Astrocyte (in vitro differentiated cells and primary cell): ENCODE measurements around the gene TENM3. TPM values are rescaled to one million over a fixed set of nuclear protein-coding genes. Genes with fewer than 3 reads are reported as not detected.

ENCODE experiments used
- DNase-seq: peaks from one replicate; pipeline ENCODE4 v3.0.0-alpha.2; 2010; ENCODE audit warnings: low read depth
- FAIRE-seq: peaks from 2 replicates; lab custom pipeline; 2011; peaks lifted over from hg19 to GRCh38; lab: Jason Lieb, UNC
- H2AFZ ChIP-seq: 2 replicates; pipeline ENCODE4 v1.6.0; 2012; ENCODE audit warnings: low read depth, low read length, inconsistent platforms
- H3K27ac ChIP-seq: 2 replicates; pipeline ENCODE4 v1.5.1; 2011; ENCODE audit warnings: low read depth, low read length, inconsistent platforms
- H3K27me3 ChIP-seq: 2 replicates; pipeline ENCODE4 v1.6.0; 2011; ENCODE audit warnings: low read length, inconsistent platforms; ENCODE audit not compliant: insufficient read depth
- H3K36me3 ChIP-seq: 2 replicates; pipeline ENCODE4 v1.5.1; 2011; ENCODE audit warnings: low read length, inconsistent platforms; ENCODE audit not compliant: insufficient read depth
- H3K4me1 ChIP-seq: 2 replicates; pipeline ENCODE4 v1.5.1; 2011; ENCODE audit warnings: low read length, inconsistent platforms; ENCODE audit not compliant: insufficient read depth
- H3K4me2 ChIP-seq: 2 replicates; pipeline ENCODE4 v1.6.0; 2012; ENCODE audit warnings: low read length, inconsistent platforms
- H3K4me3 ChIP-seq: 2 replicates; pipeline ENCODE4 v1.5.1; 2011; ENCODE audit warnings: low read depth, mild to moderate bottlenecking, low read length, inconsistent platforms; ENCODE audit not compliant: insufficient read depth
- H3K79me2 ChIP-seq: 2 replicates; pipeline ENCODE4 v1.6.0; 2012; ENCODE audit warnings: mild to moderate bottlenecking, low read length, inconsistent platforms; ENCODE audit not compliant: insufficient read depth
- H3K9ac ChIP-seq: 2 replicates; pipeline ENCODE4 v1.6.0; 2012; ENCODE audit warnings: mild to moderate bottlenecking, low read length, inconsistent platforms
- H3K9me3 ChIP-seq: 2 replicates; pipeline ENCODE4 v1.5.1; 2012; ENCODE audit warnings: low read depth, mild to moderate bottlenecking, low read length, inconsistent platforms; ENCODE audit not compliant: insufficient read depth
- H4K20me1 ChIP-seq: 2 replicates; pipeline ENCODE4 v1.6.0; 2012; ENCODE audit warnings: low read length, inconsistent platforms; ENCODE audit not compliant: insufficient read depth
- H3K27ac Mint-ChIP-seq: one replicate; pipeline ENCODE4 v1.8.0; 2021; ENCODE audit warnings: mild to moderate bottlenecking, mixed read lengths; ENCODE audit not compliant: unreplicated experiment
- H3K27me3 Mint-ChIP-seq: one replicate; pipeline ENCODE4 v1.8.0; 2021; ENCODE audit warnings: low read depth, mixed read lengths; ENCODE audit not compliant: unreplicated experiment
- H3K36me3 Mint-ChIP-seq: one replicate; pipeline ENCODE4 v1.8.0; 2021; ENCODE audit warnings: low read depth, mixed read lengths; ENCODE audit not compliant: unreplicated experiment
- H3K4me1 Mint-ChIP-seq: one replicate; pipeline ENCODE4 v1.8.0; 2021; ENCODE audit warnings: low read depth, mixed read lengths; ENCODE audit not compliant: unreplicated experiment
- H3K4me3 Mint-ChIP-seq: one replicate; pipeline ENCODE4 v1.8.0; 2021; ENCODE audit warnings: mild to moderate bottlenecking, moderate library complexity, mixed read lengths; ENCODE audit not compliant: unreplicated experiment
- H3K9me3 Mint-ChIP-seq: one replicate; pipeline ENCODE4 v1.8.0; 2021; ENCODE audit warnings: mild to moderate bottlenecking, mixed read lengths; ENCODE audit not compliant: unreplicated experiment
- EZH2 ChIP-seq: IDR thresholded peaks from 2 replicates; pipeline ENCODE4 v1.6.1; 2012; ENCODE audit warnings: mild to moderate bottlenecking, low read length, inconsistent platforms; ENCODE audit not compliant: insufficient read depth
- total RNA-seq: library from RNA; stranded (reverse); gene quantifications from 2 replicates; pipeline ENCODE4 v1.2.1, GENCODE V29; 2021
- TF ChIP-seq, protein P1 (sequence below): IDR thresholded peaks from 2 replicates; pipeline ENCODE4 v1.5.1; 2011; ENCODE audit warnings: low read depth, mild to moderate bottlenecking, inconsistent platforms, low read length, moderate library complexity; ENCODE audit not compliant: insufficient read depth

TENM3 gene
- total RNA-seq, 1 donor from 2014 or later = 127 TPM

DNA sequence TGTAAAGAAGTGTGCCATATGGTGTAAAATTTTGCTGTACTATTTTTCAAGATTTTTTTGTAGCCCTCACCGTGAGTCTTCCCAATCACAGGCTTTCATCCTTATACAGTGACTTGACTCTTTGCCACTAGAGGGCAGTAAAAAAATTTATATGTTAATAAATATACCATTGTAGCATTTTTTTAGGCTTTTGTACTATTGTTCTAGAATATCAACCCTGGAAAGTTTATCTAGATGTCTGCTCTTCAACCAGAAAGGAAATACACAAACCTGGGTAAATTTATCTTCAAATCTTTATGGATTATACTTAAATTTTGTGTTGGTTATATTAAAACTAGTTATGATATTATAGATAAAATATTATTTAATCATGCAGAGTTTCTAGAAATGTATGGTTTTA is 235.3 kb downstream of the TENM3 start:
- Histone ChIP-seq H3K27ac (no peak overlapping the region), H4K20me1 (no peaks in the 10 kb centered on the region), H3K27me3 (no peaks in the 10 kb centered on the region), H3K79me2 (peaks cover 34% of the 10 kb centered on the region), H2AFZ (no peak overlapping the region), H3K9me3 (no peaks in the 10 kb centered on the region), H3K9ac (no peak overlapping the region), H3K4me2 (no peak overlapping the region), H3K4me1 (no peaks in the 10 kb centered on the region), H3K4me3 (no peak overlapping the region), H3K36me3 (no peaks in the 10 kb centered on the region)
- H3K27ac Mint-ChIP-seq = no peak overlapping the region
- TF ChIP-seq, protein P1, sequence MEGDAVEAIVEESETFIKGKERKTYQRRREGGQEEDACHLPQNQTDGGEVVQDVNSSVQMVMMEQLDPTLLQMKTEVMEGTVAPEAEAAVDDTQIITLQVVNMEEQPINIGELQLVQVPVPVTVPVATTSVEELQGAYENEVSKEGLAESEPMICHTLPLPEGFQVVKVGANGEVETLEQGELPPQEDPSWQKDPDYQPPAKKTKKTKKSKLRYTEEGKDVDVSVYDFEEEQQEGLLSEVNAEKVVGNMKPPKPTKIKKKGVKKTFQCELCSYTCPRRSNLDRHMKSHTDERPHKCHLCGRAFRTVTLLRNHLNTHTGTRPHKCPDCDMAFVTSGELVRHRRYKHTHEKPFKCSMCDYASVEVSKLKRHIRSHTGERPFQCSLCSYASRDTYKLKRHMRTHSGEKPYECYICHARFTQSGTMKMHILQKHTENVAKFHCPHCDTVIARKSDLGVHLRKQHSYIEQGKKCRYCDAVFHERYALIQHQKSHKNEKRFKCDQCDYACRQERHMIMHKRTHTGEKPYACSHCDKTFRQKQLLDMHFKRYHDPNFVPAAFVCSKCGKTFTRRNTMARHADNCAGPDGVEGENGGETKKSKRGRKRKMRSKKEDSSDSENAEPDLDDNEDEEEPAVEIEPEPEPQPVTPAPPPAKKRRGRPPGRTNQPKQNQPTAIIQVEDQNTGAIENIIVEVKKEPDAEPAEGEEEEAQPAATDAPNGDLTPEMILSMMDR = peak; percentile 65
- no peak for TF ChIP-seq EZH2
- FAIRE-seq (no peak), DNase-seq (no peak)
- no peaks in the 10 kb centered on the region for H3K36me3 Mint-ChIP-seq
- H3K4me1 Mint-ChIP-seq = peaks cover 5% of the 10 kb centered on the region
- no peak overlapping the region for H3K4me3 Mint-ChIP-seq
- H3K9me3 Mint-ChIP-seq = no peaks in the 10 kb centered on the region
- H3K27me3 Mint-ChIP-seq = no peaks in the 10 kb centered on the region

DNA sequence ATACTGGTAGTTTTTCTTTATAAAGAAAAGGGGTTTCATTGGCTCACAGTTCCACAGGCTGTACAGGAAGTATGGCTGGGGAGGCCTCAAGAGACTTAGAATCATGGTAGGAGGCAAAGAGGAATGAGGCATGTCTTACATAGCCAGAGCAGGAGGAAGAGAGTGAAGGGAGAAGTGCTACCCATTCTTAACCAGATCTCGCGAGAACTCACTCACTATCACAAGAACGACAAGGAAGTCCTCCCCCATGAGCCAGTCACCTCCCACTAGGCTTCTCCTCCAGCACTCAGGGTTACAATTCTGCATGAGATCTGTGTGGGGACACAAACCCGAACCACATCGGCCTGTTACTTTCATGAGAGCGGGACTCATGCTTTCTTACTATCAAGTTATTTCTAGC is 240.5 kb downstream of the TENM3 start:
- no peaks in the 10 kb centered on the region for H3K27me3 Mint-ChIP-seq
- Histone ChIP-seq H2AFZ (no peak overlapping the region), H3K4me2 (no peak overlapping the region), H4K20me1 (no peaks in the 10 kb centered on the region), H3K79me2 (peaks cover 33% of the 10 kb centered on the region), H3K27ac (no peak overlapping the region), H3K4me1 (no peaks in the 10 kb centered on the region), H3K4me3 (no peak overlapping the region), H3K9ac (no peak overlapping the region), H3K36me3 (no peaks in the 10 kb centered on the region), H3K27me3 (no peaks in the 10 kb centered on the region), H3K9me3 (peaks cover 3% of the 10 kb centered on the region)
- H3K36me3 Mint-ChIP-seq = peaks cover 6% of the 10 kb centered on the region
- no peak for DNase-seq
- no peaks in the 10 kb centered on the region for H3K4me1 Mint-ChIP-seq
- TF ChIP-seq, protein P1 = no peak
- TF ChIP-seq EZH2 = no peak
- no peak for FAIRE-seq
- H3K27ac Mint-ChIP-seq = no peak overlapping the region
- H3K9me3 Mint-ChIP-seq = peaks cover 15% of the 10 kb centered on the region
- H3K4me3 Mint-ChIP-seq = no peak overlapping the region

DNA sequence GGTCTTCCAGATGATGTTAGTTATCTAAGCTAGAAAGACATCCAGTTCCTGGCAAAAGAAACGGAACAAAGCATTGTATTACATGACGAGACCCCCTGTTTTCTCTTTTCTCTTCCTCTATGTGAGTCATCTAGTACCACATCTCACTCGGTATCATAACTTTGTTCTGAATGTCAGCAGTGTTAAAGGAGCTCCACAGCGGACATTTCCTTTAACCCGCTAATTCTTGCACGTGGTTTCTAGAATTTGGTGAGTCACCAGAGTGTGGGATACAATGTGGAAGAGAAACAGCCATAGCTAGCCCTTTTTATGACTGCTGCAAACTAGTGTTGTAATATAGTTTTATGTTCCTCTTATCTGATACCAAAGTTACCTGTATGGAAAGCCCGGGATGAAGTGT is 243.7 kb downstream of the TENM3 start:
- TF ChIP-seq, protein P1 = no peak
- no peak for TF ChIP-seq EZH2
- DNase-seq = peak; percentile 26
- Histone ChIP-seq H3K79me2 (peaks cover 42% of the 10 kb centered on the region), H2AFZ (no peak overlapping the region), H3K9me3 (peaks cover 3% of the 10 kb centered on the region), H3K4me2 (no peak overlapping the region), H3K4me1 (peaks cover 5% of the 10 kb centered on the region), H3K36me3 (no peaks in the 10 kb centered on the region), H3K27me3 (no peaks in the 10 kb centered on the region), H4K20me1 (peaks cover 4% of the 10 kb centered on the region), H3K4me3 (no peak overlapping the region), H3K27ac (no peak overlapping the region), H3K9ac (no peak overlapping the region)
- FAIRE-seq = peak; percentile 67
- no peak overlapping the region for H3K4me3 Mint-ChIP-seq
- peak overlapping the region; percentile 34 for H3K27ac Mint-ChIP-seq
- H3K36me3 Mint-ChIP-seq = peaks cover 8% of the 10 kb centered on the region
- H3K4me1 Mint-ChIP-seq = peaks cover 5% of the 10 kb centered on the region
- no peaks in the 10 kb centered on the region for H3K27me3 Mint-ChIP-seq
- H3K9me3 Mint-ChIP-seq = peaks cover 15% of the 10 kb centered on the region
